ENCODE results near the gene PEF1.

- TF ChIP-seq POLR2A (IDR thresholded peaks at IDR 0.05; ENCODE audit: low read depth) (no peak), POLR2AphosphoS5 (IDR thresholded peaks at IDR 0.05) (no peak), CTCF (IDR thresholded peaks at IDR 0.05) (no peak), EP300 (IDR thresholded peaks at IDR 0.05) (no peak)
These were observed 15.6 kb downstream of the PEF1 start for GRCh38 chr1:31628931-31629556.
